Coronary artery (tissue), 2 donors: ENCODE data around the gene EVA1C.
A peak's percentile ranks its signal among the peaks of the same experiment; 100 is the strongest.

ENCODE experiments used
- DNase-seq: peaks from one replicate; pipeline ENCODE4 v3.0.0-alpha.2; 2017; ENCODE audit warnings: low spot score
- H3K27ac ChIP-seq, 2 donors: fragments of 200-600 bp; sonication (generic); one replicate each; pipeline ENCODE4 v1.5.1; 2016 to 2019
- H3K4me3 ChIP-seq: fragments of 200-600 bp; sonication (generic); 2 replicates; pipeline ENCODE4 v1.5.1; 2016; ENCODE audit warnings: mild to moderate bottlenecking, moderate library complexity
- TF ChIP-seq, protein P1 (sequence below): fragments of 200-600 bp; sonication (generic); IDR thresholded peaks from one replicate; pipeline ENCODE4 v1.5.1; 2019; ENCODE audit warnings: antibody characterized with exemption

Gene EVA1C

DNA sequence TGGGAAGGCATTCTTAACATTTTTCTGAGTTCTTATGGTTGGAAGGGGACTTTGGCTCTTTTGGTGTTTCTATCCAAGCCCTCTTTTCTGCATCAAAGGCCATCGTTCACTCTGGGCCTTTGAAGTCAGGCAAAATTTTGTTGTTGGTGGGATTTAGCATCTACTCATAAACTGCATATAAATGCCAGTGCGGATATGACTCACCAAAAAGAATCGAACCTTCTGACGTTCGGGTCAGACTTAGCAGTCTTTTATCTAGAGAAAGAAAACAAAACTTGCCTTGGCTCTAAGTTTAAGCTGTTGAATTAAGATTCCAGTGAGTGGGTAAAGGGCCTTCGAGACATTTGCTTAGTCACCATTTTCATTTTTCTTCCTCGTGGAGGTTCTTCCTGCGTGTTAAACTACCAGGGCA lies 51.4 kb downstream of the EVA1C start:
- Histone ChIP-seq H3K4me3 (peak overlapping the region; percentile 45), H3K27ac (peak overlapping the region; percentile 79)
- TF ChIP-seq, protein P1, sequence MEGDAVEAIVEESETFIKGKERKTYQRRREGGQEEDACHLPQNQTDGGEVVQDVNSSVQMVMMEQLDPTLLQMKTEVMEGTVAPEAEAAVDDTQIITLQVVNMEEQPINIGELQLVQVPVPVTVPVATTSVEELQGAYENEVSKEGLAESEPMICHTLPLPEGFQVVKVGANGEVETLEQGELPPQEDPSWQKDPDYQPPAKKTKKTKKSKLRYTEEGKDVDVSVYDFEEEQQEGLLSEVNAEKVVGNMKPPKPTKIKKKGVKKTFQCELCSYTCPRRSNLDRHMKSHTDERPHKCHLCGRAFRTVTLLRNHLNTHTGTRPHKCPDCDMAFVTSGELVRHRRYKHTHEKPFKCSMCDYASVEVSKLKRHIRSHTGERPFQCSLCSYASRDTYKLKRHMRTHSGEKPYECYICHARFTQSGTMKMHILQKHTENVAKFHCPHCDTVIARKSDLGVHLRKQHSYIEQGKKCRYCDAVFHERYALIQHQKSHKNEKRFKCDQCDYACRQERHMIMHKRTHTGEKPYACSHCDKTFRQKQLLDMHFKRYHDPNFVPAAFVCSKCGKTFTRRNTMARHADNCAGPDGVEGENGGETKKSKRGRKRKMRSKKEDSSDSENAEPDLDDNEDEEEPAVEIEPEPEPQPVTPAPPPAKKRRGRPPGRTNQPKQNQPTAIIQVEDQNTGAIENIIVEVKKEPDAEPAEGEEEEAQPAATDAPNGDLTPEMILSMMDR = no peak
- DNase-seq = no peak

DNA sequence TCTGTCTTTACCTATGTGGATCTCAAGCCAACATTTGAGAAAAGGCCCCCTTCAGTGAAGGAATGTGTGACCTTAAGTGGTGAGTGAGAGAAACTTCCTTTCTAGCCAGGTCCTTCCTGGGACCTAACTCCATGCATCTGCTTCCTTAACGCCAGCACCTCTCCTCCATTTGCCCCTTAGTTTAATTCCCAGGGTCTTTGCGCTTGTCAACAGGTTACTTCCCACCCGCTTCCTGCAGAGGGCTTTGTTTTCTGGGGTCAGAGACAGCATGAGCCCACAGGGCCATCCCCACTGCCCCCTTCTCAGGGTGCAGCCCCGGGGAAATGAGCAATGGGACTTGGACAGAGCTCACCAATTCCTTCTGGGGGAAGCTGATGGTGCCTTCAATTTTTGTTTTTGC lies 54.8 kb downstream of the EVA1C start:
- DNase-seq = no peak
- H3K27ac ChIP-seq = no peak overlapping the region
- TF ChIP-seq, protein P1 = no peak

DNA sequence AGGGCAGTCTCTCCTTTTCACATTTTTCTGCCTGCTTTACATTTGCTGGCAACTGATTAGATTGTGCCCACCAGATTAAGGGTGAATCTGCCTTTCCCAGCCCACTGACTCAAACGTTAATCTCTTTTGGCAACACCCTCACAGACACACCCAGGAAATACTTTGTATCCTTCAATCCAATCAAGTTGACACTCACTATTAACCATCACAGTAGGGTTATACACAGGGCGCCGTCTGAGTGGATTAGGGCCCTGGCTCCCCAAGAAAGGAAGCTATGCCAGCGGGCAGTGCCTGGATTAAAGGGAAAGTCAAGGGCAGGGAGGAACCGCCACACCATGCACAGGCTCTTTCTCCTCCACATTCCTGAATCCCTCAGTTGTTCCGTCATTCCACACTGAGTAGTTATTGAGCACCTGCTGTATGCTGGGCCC lies 56.2 kb downstream of the EVA1C start:
- H3K4me3 ChIP-seq = no peak overlapping the region
- TF ChIP-seq, protein P1 = no peak
- no peak for DNase-seq
- H3K27ac ChIP-seq = no peak overlapping the region

More for the DNA sequence above, 54.8 kb downstream of the EVA1C start:
- no peak overlapping the region for H3K4me3 ChIP-seq

DNA sequence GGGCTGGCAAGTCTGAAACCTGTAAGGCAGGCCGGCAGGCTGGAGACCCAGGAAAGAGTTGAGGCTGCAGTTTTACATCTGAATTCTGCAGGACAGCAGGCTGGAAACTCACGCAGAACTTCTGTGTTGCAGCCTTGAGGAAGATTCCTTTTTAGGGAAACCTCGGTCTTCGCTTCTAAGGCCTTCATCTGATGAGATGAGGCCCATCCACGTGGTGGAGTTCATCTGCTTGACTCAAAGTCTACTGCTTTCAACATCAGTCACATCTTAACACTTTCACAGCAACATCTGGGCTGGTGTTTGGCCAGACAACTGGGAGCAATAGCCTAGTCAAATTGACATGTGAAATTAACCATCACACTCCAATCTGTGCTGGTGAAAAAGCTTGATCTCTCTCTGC lies 57.1 kb downstream of the EVA1C start:
- no peak for DNase-seq
- H3K4me3 ChIP-seq = no peak overlapping the region
- TF ChIP-seq, protein P1 = no peak
- H3K27ac ChIP-seq = no peak overlapping the region

DNA sequence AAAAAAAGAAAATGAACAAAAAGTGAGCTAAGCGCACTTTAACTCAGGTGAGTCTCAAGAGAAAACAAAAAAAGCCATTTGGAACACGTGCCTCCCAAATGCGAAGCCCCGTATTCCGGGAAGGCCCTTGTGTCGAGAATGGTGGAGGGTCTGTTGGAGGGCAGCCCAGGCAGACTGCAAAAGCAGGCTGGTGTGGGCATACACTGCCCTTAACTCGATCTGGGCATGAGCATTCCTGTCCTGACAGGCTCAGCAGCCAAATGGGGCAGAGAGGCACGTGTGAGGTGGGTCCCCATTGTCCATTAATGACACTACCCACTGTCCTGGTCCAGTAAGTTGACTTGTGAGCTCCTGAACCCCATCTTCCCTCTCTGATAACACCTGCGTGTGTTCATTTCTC lies 57.7 kb downstream of the EVA1C start:
- TF ChIP-seq, protein P1 = no peak
- Histone ChIP-seq H3K27ac (no peak overlapping the region), H3K4me3 (no peak overlapping the region)
- no peak for DNase-seq

DNA sequence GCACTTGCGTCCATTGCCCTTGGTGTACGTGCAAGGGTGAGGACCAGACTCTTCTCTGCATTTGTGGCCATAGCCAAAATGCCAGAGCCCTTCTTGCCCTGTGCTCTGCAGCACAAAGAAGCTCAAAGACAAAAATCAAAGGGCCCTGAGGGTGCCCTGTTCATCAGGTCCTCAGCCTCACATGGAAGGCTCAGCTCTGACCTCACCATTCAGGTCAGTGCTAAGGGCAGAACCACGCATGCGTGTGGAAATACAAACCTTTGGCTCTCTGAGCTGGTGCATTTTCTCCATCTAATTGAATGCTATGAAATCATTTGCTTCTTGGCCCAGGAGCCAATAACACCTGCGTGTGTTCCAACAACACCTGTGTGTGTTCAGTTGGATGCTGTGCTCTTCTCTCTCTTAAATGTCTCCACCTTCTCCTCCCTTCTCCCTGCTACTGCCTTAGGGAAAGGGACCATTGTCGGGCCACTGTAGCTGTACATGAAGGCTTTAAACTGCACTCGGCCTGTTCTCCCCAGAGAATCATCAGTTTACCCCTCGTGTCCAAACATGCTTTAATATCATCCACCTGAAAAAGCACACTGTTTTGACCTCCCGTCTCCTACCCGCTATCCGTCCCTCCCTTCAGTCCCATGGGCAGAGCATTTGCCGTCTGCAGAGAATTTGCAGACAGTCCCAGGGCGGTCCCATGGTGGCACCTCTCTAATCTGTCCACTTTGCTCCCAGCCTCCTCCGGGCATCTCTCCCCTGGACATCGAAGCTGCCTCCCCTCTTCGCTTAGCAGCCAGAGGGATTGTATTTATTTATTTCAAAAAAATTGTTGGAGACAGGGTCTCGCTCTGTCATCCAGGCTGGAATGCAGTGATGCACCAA lies 60.6 kb downstream of the EVA1C start:
- TF ChIP-seq, protein P1 = no peak
- Histone ChIP-seq H3K4me3 (no peak overlapping the region), H3K27ac (no peak overlapping the region)
- no peak for DNase-seq
